HL-60 (cell line): ENCODE measurements around the gene ACACA.

ENCODE experiments used
- DNase-seq, 2 experiments: peaks; one replicate each; pipeline ENCODE4 v3.0.0-alpha.2; 2010 to 2020; ENCODE audit warnings: low read depth in 1 of 2, low spot score in 1 of 2
- H3K27ac ChIP-seq: fragments of 250-450 bp; sonication (Bioruptor Pico); replicated peaks from 2 replicates; pipeline ENCODE4 v1.5.1; 2020; ENCODE audit warnings: mild to moderate bottlenecking, moderate library complexity
- H3K27me3 ChIP-seq: fragments of 250-450 bp; sonication (Bioruptor Pico); 2 replicates; pipeline ENCODE4 v1.5.1; 2021; ENCODE audit warnings: mild to moderate bottlenecking, moderate library complexity; ENCODE audit not compliant: insufficient read depth, poor library complexity, severe bottlenecking
- H3K4me3 ChIP-seq: replicated peaks from 2 replicates; pipeline ENCODE4 v1.5.1; 2011; ENCODE audit warnings: mild to moderate bottlenecking, control low read depth, low read length; ENCODE audit not compliant: insufficient read depth
- CTCF ChIP-seq: IDR thresholded peaks from one replicate; pipeline ENCODE4 v1.5.1; 2011; ENCODE audit warnings: low read length, control low read depth, inconsistent platforms; ENCODE audit not compliant: insufficient read depth
- GABPA ChIP-seq: IDR thresholded peaks from 2 replicates; pipeline ENCODE4 v1.6.1; 2012; ENCODE audit warnings: low read depth
- POLR2AphosphoS5 ChIP-seq: IDR thresholded peaks from 2 replicates; pipeline ENCODE4 v1.6.1; 2012; ENCODE audit warnings: low read depth
- REST ChIP-seq: IDR thresholded peaks from 2 replicates; pipeline ENCODE4 v1.6.1; 2012; ENCODE audit warnings: low read depth; ENCODE audit not compliant: insufficient replicate concordance
- SPI1 ChIP-seq: IDR thresholded peaks from 2 replicates; pipeline ENCODE4 v1.6.1; 2012; ENCODE audit warnings: low read depth, mild to moderate bottlenecking, borderline replicate concordance

The ACACA gene

GRCh38 chr17:37116671-37117185, 289.9 kb downstream of the ACACA start:
- no peak for TF ChIP-seq CTCF
- no peak for TF ChIP-seq GABPA
- no peak for TF ChIP-seq SPI1
- TF ChIP-seq REST = no peak
- no peak for TF ChIP-seq POLR2AphosphoS5
- H3K27ac ChIP-seq = no peak overlapping the region
- H3K27me3 ChIP-seq = no peaks in the 10 kb centered on the region
- no peak overlapping the region for H3K4me3 ChIP-seq
- DNase-seq = no peak

DNA sequence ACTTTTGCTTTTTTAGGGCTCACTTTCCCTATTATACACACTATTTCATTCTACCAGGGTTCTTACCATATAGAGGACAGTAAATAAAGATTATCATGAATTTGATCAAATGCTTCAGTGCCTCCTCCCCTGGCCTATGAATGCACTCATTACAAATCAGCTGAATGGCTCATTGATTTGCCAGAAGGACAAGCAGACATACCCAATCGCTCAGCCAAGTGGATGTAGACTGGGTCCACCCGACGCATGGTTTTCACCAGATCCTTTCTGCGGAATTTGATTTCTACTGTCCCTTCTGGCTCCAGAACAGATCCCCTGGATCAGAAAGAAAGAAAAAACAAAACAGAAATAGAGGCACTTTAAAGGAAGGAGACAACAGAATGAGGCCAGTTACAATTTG, 295.3 kb downstream of the ACACA start:
- H3K27me3 ChIP-seq = no peaks in the 10 kb centered on the region
- no peak for TF ChIP-seq SPI1
- TF ChIP-seq CTCF = no peak
- no peak for TF ChIP-seq POLR2AphosphoS5
- no peak for TF ChIP-seq REST
- no peak for TF ChIP-seq GABPA
- H3K4me3 ChIP-seq = no peak overlapping the region
- no peak overlapping the region for H3K27ac ChIP-seq
- DNase-seq = no peak

DNA sequence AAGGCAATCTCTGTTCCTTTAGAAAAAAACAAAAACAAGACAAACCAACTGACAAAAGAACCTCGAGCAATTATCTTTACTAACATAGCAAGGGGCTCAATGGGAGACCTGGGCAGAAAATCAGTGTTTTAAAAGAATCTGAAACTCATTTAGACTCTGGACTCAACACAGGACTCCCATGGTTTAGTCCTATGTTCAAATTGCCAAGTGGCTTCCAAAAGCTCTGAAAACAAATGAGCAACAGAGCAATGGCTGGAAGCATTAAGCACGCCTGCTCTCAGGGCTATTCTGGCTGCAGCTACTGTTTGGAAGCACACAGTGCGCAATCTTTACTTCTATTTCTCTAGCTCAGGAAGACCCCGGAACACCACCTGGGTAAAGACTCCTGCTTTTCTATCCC, 295.9 kb downstream of the ACACA start:
- no peak for TF ChIP-seq REST
- TF ChIP-seq GABPA = no peak
- no peak for TF ChIP-seq CTCF
- no peak for TF ChIP-seq POLR2AphosphoS5
- TF ChIP-seq SPI1 = no peak
- Histone ChIP-seq H3K27ac (no peak overlapping the region), H3K4me3 (no peak overlapping the region), H3K27me3 (no peaks in the 10 kb centered on the region)
- DNase-seq = no peak
